Hepatocyte (in vitro differentiated cells): ENCODE results near the gene SLC15A3. TPM values are rescaled to one million over a fixed set of nuclear protein-coding genes. Genes with fewer than 3 reads are reported as not detected.

Source experiments
- DNase-seq: peaks from one replicate; pipeline ENCODE4 v3.0.0-alpha.2; 2016; ENCODE audit warnings: low spot score
- H2AFZ ChIP-seq: fragments of 200-600 bp; sonication (generic); 2 replicates; pipeline ENCODE4 v1.6.0; 2016; ENCODE audit warnings: antibody characterized with exemption, mild to moderate bottlenecking
- H3K27ac ChIP-seq: fragments of 200-600 bp; sonication (generic); 2 replicates; pipeline ENCODE4 v1.5.1; 2016; ENCODE audit warnings: mild to moderate bottlenecking
- H3K27me3 ChIP-seq: fragments of 200-600 bp; sonication (generic); 2 replicates; pipeline ENCODE4 v1.6.1; 2016
- H3K36me3 ChIP-seq: fragments of 200-600 bp; sonication (generic); replicated peaks from 2 replicates; pipeline ENCODE4 v1.5.1; 2016; ENCODE audit warnings: low read depth; ENCODE audit not compliant: insufficient read depth
- H3K4me1 ChIP-seq: fragments of 200-600 bp; sonication (generic); 2 replicates; pipeline ENCODE4 v1.5.1; 2016; ENCODE audit warnings: mild to moderate bottlenecking, moderate library complexity; ENCODE audit not compliant: insufficient read depth
- H3K4me2 ChIP-seq: fragments of 200-600 bp; sonication (generic); 2 replicates; pipeline ENCODE4 v1.6.0; 2016
- H3K4me3 ChIP-seq: fragments of 200-600 bp; sonication (generic); 2 replicates; pipeline ENCODE4 v1.5.1; 2016; ENCODE audit warnings: mild to moderate bottlenecking
- H3K79me2 ChIP-seq: fragments of 200-600 bp; sonication (generic); 2 replicates; pipeline ENCODE4 v1.6.0; 2017; ENCODE audit warnings: mild to moderate bottlenecking
- H3K9me2 ChIP-seq: fragments of 200-600 bp; sonication (generic); replicated peaks from 2 replicates; pipeline ENCODE4 v1.6.0; 2017; ENCODE audit warnings: mild to moderate bottlenecking; ENCODE audit not compliant: insufficient read depth
- H3K9me3 ChIP-seq: fragments of 200-600 bp; sonication (generic); 2 replicates; pipeline ENCODE4 v1.5.1; 2016; ENCODE audit warnings: low read depth, mild to moderate bottlenecking
- H4K20me1 ChIP-seq: fragments of 200-600 bp; sonication (generic); 2 replicates; pipeline ENCODE4 v1.6.0; 2016; ENCODE audit warnings: mild to moderate bottlenecking; ENCODE audit not compliant: insufficient read depth, poor library complexity, severe bottlenecking
- EZH2 ChIP-seq: fragments of 200-600 bp; sonication (generic); IDR thresholded peaks from 2 replicates; pipeline ENCODE4 v1.6.1; 2016; ENCODE audit warnings: antibody characterized with exemption, mild to moderate bottlenecking, borderline replicate concordance
- EZH2phosphoT487 ChIP-seq: fragments of 200-600 bp; sonication (generic); IDR thresholded peaks from one replicate; pipeline ENCODE4 v1.6.1; 2018; ENCODE audit warnings: antibody characterized with exemption, mild to moderate bottlenecking, low read depth, moderate library complexity; ENCODE audit not compliant: unreplicated experiment, severe bottlenecking
- WGBS: methylation state at CpG from one replicate; pipeline ENCODE4 v1.1.6; 2016; ENCODE audit warnings: low lambda C conversion rate; ENCODE audit errors: missing lambda C conversion rate; 5-methylcytosine and 5-hydroxymethylcytosine counted together
- polyA plus RNA-seq: library from polyadenylated mRNA; unstranded; fragments of >200 nt; fragmentation: Nextera tagmentation; extraction: Ambion mirVana; gene quantifications from 2 replicates; pipeline ENCODE4 v1.2.1, GENCODE V29; 2016
- total RNA-seq: library from RNA; depleted of rRNA; stranded (reverse); fragments of >200 nt; gene quantifications from 2 replicates; pipeline ENCODE4 v1.2.3, GENCODE V29; 2014
- TF ChIP-seq, protein P1 (sequence below): fragments of 200-600 bp; sonication (generic); IDR thresholded peaks from 2 replicates; pipeline ENCODE4 v1.5.1; 2016; ENCODE audit warnings: antibody characterized with exemption, mild to moderate bottlenecking; ENCODE audit not compliant: poor library complexity

SLC15A3 gene
- total and polyA plus RNA-seq, 2 experiments from 2014 or later = 0.56 to 3.3 TPM

- Histone ChIP-seq H3K4me3 (no peak overlapping the region), H3K9me3 (no peaks in the 10 kb centered on the region), H3K27ac (no peak overlapping the region), H3K36me3 (no peaks in the 10 kb centered on the region), H3K4me1 (no peaks in the 10 kb centered on the region), H4K20me1 (no peaks in the 10 kb centered on the region), H2AFZ (no peak overlapping the region), H3K27me3 (no peaks in the 10 kb centered on the region), H3K4me2 (no peak overlapping the region), H3K79me2 (no peaks in the 10 kb centered on the region), H3K9me2 (no peaks in the 10 kb centered on the region)
- 82% methylated on average over 2 of the region's 2 CpGs for WGBS
- DNase-seq = no peak
- TF ChIP-seq EZH2 (no peak), EZH2phosphoT487 (no peak)
- TF ChIP-seq, protein P1, sequence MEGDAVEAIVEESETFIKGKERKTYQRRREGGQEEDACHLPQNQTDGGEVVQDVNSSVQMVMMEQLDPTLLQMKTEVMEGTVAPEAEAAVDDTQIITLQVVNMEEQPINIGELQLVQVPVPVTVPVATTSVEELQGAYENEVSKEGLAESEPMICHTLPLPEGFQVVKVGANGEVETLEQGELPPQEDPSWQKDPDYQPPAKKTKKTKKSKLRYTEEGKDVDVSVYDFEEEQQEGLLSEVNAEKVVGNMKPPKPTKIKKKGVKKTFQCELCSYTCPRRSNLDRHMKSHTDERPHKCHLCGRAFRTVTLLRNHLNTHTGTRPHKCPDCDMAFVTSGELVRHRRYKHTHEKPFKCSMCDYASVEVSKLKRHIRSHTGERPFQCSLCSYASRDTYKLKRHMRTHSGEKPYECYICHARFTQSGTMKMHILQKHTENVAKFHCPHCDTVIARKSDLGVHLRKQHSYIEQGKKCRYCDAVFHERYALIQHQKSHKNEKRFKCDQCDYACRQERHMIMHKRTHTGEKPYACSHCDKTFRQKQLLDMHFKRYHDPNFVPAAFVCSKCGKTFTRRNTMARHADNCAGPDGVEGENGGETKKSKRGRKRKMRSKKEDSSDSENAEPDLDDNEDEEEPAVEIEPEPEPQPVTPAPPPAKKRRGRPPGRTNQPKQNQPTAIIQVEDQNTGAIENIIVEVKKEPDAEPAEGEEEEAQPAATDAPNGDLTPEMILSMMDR = no peak
Measured at GRCh38 chr11:60985501-60985900, 33.5 kb upstream of the SLC15A3 start.

- TF ChIP-seq, protein P1 = no peak
- TF ChIP-seq EZH2 = no peak
- no peak for TF ChIP-seq EZH2phosphoT487
- Histone ChIP-seq H3K79me2 (no peaks in the 10 kb centered on the region), H3K9me2 (no peaks in the 10 kb centered on the region), H3K4me2 (no peak overlapping the region), H3K36me3 (no peaks in the 10 kb centered on the region), H2AFZ (no peak overlapping the region), H3K27me3 (no peaks in the 10 kb centered on the region), H3K4me3 (no peak overlapping the region), H3K4me1 (no peaks in the 10 kb centered on the region), H4K20me1 (no peaks in the 10 kb centered on the region), H3K9me3 (no peaks in the 10 kb centered on the region), H3K27ac (no peak overlapping the region)
- DNase-seq = no peak
- 44% methylated on average over 4 of the region's 4 CpGs for WGBS
Measured at GRCh38 chr11:60984636-60985035, 32.7 kb upstream of the SLC15A3 start.

DNA sequence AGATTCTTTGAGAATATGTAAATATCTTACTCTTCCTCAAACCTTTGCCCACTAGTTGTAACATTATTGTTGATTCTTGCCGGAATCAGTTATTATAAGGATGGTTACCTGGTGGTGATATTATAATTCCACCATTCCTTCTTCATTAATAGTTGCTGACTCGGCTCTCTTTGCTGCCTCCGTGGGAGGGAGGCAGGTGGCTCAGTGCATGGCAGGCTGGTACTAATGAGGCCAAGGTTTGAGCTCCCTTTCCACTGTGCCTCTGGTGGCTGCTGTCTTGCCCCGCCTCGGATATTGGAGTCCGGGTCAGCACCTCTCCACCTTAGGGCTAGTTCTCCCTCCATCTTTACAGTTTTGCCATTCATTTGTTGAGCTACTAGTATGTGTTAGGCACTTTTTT, 32.2 kb upstream of the SLC15A3 start:
- Histone ChIP-seq H2AFZ (no peak overlapping the region), H4K20me1 (no peaks in the 10 kb centered on the region), H3K9me2 (no peaks in the 10 kb centered on the region), H3K4me3 (no peak overlapping the region), H3K9me3 (no peaks in the 10 kb centered on the region), H3K36me3 (no peaks in the 10 kb centered on the region), H3K4me2 (no peak overlapping the region), H3K27ac (no peak overlapping the region), H3K27me3 (no peaks in the 10 kb centered on the region), H3K79me2 (no peaks in the 10 kb centered on the region), H3K4me1 (no peaks in the 10 kb centered on the region)
- DNase-seq = no peak
- TF ChIP-seq, protein P1 = no peak
- TF ChIP-seq EZH2phosphoT487 (no peak), EZH2 (no peak)
- WGBS = 74% methylated on average over 6 of the region's 6 CpGs

GRCh38 chr11:60982184-60982583, 30.2 kb upstream of the SLC15A3 start:
- Histone ChIP-seq H3K4me1 (no peaks in the 10 kb centered on the region), H3K4me3 (no peak overlapping the region), H4K20me1 (no peaks in the 10 kb centered on the region), H3K36me3 (no peaks in the 10 kb centered on the region), H3K27me3 (no peaks in the 10 kb centered on the region), H3K9me3 (no peaks in the 10 kb centered on the region), H3K27ac (no peak overlapping the region), H2AFZ (no peak overlapping the region), H3K4me2 (no peak overlapping the region), H3K9me2 (no peaks in the 10 kb centered on the region), H3K79me2 (no peaks in the 10 kb centered on the region)
- 89% methylated on average over 8 of the region's 8 CpGs for WGBS
- no peak for TF ChIP-seq EZH2
- TF ChIP-seq, protein P1 = no peak
- TF ChIP-seq EZH2phosphoT487 = no peak
- no peak for DNase-seq
